GM12874 (cell line): ENCODE results near the gene HOXA1.

ENCODE experiments used
- CTCF ChIP-seq: IDR thresholded peaks from 2 replicates; pipeline ENCODE4 v1.5.1; 2011; ENCODE audit warnings: low read depth, mild to moderate bottlenecking, control low read depth, low read length, moderate library complexity; ENCODE audit not compliant: insufficient read depth

HOXA1 gene

DNA sequence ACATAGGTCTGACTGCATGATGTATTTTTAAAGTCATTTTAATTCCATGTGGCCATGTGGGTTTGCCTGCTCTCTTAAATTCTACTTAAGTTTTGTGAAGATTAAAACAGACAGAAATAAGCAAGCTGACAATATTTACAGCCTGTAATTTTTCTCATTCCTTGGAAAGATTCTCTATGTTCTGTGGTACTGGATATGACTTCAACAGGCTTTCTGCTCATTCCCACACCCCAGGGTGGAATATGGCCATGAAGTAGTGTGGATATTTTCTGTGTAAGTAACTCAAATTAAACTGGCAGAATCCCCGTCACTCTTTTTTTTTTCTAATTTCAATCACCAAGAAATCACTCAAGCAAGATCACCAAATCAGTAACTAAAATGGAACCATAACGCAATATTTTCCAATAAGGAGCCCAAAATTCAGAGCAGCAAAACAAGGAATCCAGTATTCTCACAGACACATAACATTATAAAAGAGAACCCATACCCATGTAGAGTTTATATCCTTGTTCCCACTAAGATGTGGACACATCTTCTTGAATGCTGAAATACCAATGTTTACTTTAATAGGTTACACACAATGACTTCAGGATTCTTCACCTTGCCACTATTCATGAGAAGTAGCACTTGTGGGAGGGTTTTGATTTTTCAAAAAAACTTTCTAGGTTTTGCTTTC, 42.0 kb upstream of the HOXA1 start:
- no peak for TF ChIP-seq CTCF

DNA sequence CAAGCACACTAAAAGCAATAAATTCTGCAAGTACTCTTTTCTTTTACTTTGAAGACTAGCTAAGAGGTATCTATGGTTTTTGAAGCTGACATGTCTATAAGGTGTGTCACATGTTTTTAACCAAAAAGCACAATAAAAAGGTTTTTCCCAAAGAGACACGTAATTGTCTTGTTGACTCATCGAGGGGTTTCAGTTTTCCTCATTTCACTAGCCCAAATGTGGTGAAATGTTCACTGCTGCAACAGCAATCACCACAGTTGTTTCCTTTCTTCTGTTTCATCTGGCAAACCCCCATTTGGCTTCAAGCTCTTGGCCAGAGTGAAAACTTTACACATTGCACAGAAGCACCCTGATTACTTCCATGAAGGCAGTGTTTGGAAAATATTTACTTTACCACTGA, 38.6 kb upstream of the HOXA1 start:
- no peak for TF ChIP-seq CTCF

GRCh38 chr7:27133409-27134231, 37.8 kb upstream of the HOXA1 start:
- no peak for TF ChIP-seq CTCF

GRCh38 chr7:27132978-27133377, 37.2 kb upstream of the HOXA1 start:
- TF ChIP-seq CTCF, result no peak

DNA sequence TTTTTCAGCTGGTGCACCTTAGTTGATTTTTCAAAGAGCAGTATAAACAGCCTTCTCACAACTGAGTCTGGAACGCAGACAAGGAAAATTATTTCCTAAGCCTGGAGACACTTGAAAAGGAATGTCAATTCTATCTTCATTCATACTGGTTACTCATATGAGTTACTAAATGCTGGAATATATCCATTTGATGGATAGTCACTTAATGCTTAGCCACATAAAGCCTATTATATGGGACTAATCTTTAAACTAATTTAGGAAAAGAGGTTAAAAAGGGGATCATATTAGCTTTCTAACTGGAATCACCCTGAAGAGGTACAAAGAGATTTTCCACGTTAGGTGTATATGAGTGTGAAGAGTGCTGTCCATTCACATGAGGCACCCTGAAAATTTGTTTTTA, 36.4 kb upstream of the HOXA1 start:
- no peak for TF ChIP-seq CTCF

DNA sequence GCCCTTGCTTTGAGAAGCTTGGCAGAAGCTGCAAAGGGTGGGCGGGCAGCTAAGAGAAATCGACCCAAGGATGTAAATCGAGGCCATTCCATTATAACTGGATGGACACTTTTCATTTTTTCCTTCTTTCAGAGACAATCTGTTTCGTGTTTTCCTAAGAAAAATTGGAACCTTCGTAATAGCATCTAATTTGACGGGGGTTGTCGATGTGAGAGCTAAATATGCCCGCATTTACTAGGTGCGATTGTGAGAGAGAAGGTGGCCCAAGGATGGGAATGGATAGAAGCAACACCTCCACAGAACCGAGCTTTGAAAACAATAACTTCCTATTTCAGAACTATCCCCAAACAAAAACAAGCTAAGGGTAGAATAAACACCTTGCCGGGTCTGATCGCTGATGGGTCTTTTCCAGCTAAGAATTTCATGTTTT, 35.6 kb upstream of the HOXA1 start:
- TF ChIP-seq CTCF, result no peak

GRCh38 chr7:27130540-27131389, 35.0 kb upstream of the HOXA1 start, which contains the start of gene HOXA4:
TSS of gene HOXA4 (minus strand) at chr7:27130757. CDS start at chr7:27130733, 24 bp downstream.
- no peak for TF ChIP-seq CTCF
